Measurements from ENCODE around the gene GNPTAB. TPM values are rescaled to one million over a fixed set of nuclear protein-coding genes. Genes with fewer than 3 reads are reported as not detected.

GNPTAB gene
- total and polyA plus RNA-seq, 2 of the 13 experiments (the other 11 are each of a cell fraction or from before 2014, with no cell fraction given): 13.6 to 19.4 TPM

DNA sequence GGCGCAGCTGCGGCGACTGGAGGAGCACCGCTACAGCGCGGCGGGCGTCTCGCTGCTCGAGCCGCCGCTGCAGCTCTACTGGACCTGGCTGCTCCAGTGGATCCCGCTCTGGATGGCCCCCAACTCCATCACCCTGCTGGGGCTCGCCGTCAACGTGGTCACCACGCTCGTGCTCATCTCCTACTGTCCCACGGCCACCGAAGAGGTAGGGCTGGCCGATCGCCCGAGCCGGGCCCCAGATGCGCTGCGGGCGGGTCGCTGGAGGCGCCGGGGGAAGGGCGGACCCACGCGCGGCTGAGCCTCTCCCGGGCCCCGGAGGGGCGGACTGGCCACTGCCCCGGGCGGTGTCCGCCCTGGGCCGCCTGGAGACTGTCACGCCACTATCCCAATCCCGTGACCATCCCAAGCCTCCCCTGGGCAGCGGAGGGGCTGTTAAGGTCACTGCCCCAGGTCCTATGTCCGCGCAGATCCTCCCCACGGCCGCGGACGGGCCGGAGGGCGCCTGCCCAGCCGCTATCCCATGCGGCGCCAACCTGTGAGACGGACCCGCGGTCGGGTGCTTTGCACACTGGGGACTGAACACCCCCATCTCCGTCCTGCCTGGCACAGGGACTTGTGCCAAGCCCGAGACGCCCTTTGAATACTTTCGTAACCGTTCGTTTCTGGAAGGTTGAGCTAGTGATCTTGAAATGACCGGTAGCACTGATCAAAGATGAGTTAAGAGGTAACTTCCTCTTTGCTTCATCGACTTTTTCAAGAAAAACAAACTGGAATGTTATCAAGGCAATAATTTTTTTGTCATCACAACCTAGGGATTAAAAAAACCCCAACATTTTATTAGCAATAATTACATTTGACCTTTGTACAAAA, 132.6 kb downstream of the GNPTAB start (continued):
- TF ChIP-seq, protein P1, sequence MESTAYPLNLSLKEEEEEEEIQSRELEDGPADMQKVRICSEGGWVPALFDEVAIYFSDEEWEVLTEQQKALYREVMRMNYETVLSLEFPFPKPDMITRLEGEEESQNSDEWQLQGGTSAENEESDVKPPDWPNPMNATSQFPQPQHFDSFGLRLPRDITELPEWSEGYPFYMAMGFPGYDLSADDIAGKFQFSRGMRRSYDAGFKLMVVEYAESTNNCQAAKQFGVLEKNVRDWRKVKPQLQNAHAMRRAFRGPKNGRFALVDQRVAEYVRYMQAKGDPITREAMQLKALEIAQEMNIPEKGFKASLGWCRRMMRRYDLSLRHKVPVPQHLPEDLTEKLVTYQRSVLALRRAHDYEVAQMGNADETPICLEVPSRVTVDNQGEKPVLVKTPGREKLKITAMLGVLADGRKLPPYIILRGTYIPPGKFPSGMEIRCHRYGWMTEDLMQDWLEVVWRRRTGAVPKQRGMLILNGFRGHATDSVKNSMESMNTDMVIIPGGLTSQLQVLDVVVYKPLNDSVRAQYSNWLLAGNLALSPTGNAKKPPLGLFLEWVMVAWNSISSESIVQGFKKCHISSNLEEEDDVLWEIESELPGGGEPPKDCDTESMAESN (CRISPR knock-in tag; conservative IDR thresholded peaks at IDR 0.05): 0 out of 2 replicates have a peak, but pooled peaks have one; percentile 45
- TF ChIP-seq DPF2 (CRISPR knock-in tag; IDR thresholded peaks at IDR 0.05; ENCODE audit: borderline replicate concordance, low read depth) (no peak), NFIC (IDR thresholded peaks at IDR 0.05; ENCODE audit: low read length) (no peak), TBX2 (CRISPR knock-in tag; IDR thresholded peaks at IDR 0.05; ENCODE audit: borderline replicate concordance) (peak; percentile 23; the same call in 1 of the 2 replicates), ELF3 (CRISPR knock-in tag; IDR thresholded peaks at IDR 0.05) (peak; percentile 52; the same call in 1 of the 2 replicates), BHLHE40 (IDR thresholded peaks at IDR 0.05; ENCODE audit: low read length) (0 out of 2 replicates have a peak, but pooled peaks have one; percentile 5), HNF4A (CRISPR knock-in tag; IDR thresholded peaks at IDR 0.05) (peak; percentile 17; the same call in 1 of the 2 replicates), HNRNPLL (IDR thresholded peaks at IDR 0.05; ENCODE audit: low read depth, low read length, poor library complexity, severe bottlenecking) (no peak), HDAC1 (CRISPR knock-in tag; IDR thresholded peaks at IDR 0.05) (peak; percentile 75), SAP130 (CRISPR knock-in tag; IDR thresholded peaks at IDR 0.05; ENCODE audit: low read depth) (peak; percentile 73), FOXM1 (CRISPR knock-in tag; IDR thresholded peaks at IDR 0.05) (no peak), TGIF2 (CRISPR knock-in tag; IDR thresholded peaks at IDR 0.05) (no peak), PHF21A (CRISPR knock-in tag; IDR thresholded peaks at IDR 0.05) (no peak), ZNF891 (CRISPR knock-in tag; IDR thresholded peaks at IDR 0.05) (peak; percentile 84; the same call in 1 of the 2 replicates), RFX5 (IDR thresholded peaks at IDR 0.05; ENCODE audit: low read depth, low read length) (no peak), ZNF12 (CRISPR knock-in tag; IDR thresholded peaks at IDR 0.05) (no peak), ZNF781 (CRISPR knock-in tag; IDR thresholded peaks at IDR 0.05; ENCODE audit: borderline replicate concordance, not compliant biosample characterization) (no peak), RXRA (CRISPR knock-in tag; IDR thresholded peaks at IDR 0.05) (peak; percentile 33; the same call in 1 of the 2 replicates), AGO2 (optimal IDR thresholded peaks at IDR 0.05; ENCODE audit: low read depth, low read length) (peak; percentile 95), SRSF9 (IDR thresholded peaks at IDR 0.05; ENCODE audit: borderline replicate concordance, insufficient read depth, low read depth, low read length, poor library complexity, severe bottlenecking) (no peak), RFXAP (CRISPR knock-in tag; IDR thresholded peaks at IDR 0.05; ENCODE audit: borderline replicate concordance) (no peak), SUZ12 (IDR thresholded peaks at IDR 0.05; ENCODE audit: low read depth, low read length) (no peak), GATAD2A (CRISPR knock-in tag; IDR thresholded peaks at IDR 0.05) (no peak)
- TF ChIP-seq, protein P2, sequence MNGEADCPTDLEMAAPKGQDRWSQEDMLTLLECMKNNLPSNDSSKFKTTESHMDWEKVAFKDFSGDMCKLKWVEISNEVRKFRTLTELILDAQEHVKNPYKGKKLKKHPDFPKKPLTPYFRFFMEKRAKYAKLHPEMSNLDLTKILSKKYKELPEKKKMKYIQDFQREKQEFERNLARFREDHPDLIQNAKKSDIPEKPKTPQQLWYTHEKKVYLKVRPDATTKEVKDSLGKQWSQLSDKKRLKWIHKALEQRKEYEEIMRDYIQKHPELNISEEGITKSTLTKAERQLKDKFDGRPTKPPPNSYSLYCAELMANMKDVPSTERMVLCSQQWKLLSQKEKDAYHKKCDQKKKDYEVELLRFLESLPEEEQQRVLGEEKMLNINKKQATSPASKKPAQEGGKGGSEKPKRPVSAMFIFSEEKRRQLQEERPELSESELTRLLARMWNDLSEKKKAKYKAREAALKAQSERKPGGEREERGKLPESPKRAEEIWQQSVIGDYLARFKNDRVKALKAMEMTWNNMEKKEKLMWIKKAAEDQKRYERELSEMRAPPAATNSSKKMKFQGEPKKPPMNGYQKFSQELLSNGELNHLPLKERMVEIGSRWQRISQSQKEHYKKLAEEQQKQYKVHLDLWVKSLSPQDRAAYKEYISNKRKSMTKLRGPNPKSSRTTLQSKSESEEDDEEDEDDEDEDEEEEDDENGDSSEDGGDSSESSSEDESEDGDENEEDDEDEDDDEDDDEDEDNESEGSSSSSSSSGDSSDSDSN (CRISPR knock-in tag; IDR thresholded peaks at IDR 0.05): peak; percentile 50
- TF ChIP-seq, protein P3, sequence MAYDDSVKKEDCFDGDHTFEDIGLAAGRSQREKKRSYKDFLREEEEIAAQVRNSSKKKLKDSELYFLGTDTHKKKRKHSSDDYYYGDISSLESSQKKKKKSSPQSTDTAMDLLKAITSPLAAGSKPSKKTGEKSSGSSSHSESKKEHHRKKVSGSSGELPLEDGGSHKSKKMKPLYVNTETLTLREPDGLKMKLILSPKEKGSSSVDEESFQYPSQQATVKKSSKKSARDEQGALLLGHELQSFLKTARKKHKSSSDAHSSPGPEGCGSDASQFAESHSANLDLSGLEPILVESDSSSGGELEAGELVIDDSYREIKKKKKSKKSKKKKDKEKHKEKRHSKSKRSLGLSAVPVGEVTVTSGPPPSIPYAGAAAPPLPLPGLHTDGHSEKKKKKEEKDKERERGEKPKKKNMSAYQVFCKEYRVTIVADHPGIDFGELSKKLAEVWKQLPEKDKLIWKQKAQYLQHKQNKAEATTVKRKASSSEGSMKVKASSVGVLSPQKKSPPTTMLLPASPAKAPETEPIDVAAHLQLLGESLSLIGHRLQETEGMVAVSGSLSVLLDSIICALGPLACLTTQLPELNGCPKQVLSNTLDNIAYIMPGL (CRISPR knock-in tag; IDR thresholded peaks at IDR 0.05; ENCODE audit: borderline replicate concordance in 1 of 2, low read depth in 1 of 2): peak; percentile 54 to 61; a peak in 3 of 4 replicates
